Measurements from ENCODE around the gene CADM1.

Gene CADM1

GRCh38 chr11:115168686-115169085, 335.5 kb downstream of the CADM1 start:
- DNase-seq, result no peak

GRCh38 chr11:115168229-115168671, 336.0 kb downstream of the CADM1 start:
- no peak for DNase-seq

- no peak for DNase-seq
Measured at GRCh38 chr11:115167456-115167855, 336.8 kb downstream of the CADM1 start.

- no peak for DNase-seq
Measured at GRCh38 chr11:115166820-115167219, 337.4 kb downstream of the CADM1 start.

GRCh38 chr11:115164774-115165173, 339.4 kb downstream of the CADM1 start:
- no peak for DNase-seq

- DNase-seq, result no peak
Measured at GRCh38 chr11:115162919-115163318, 341.3 kb downstream of the CADM1 start.

GRCh38 chr11:115161876-115162275, 342.3 kb downstream of the CADM1 start:
- DNase-seq, result no peak

- no peak for DNase-seq
Measured at GRCh38 chr11:115159207-115159606, 345.0 kb downstream of the CADM1 start.

GRCh38 chr11:115158053-115158452, 346.2 kb downstream of the CADM1 start:
- DNase-seq, result no peak

GRCh38 chr11:115157247-115157646, 347.0 kb downstream of the CADM1 start:
- no peak for DNase-seq

GRCh38 chr11:115155978-115156377, 348.2 kb downstream of the CADM1 start:
- no peak for DNase-seq

GRCh38 chr11:115155320-115155719, 348.9 kb downstream of the CADM1 start:
- DNase-seq, result no peak

GRCh38 chr11:115154355-115154736, 349.9 kb downstream of the CADM1 start:
- DNase-seq, result no peak

GRCh38 chr11:115153731-115154354, 350.4 kb downstream of the CADM1 start:
- DNase-seq, result no peak

- no peak for DNase-seq
Measured at GRCh38 chr11:115153135-115153534, 351.1 kb downstream of the CADM1 start.

- DNase-seq, result no peak
Measured at GRCh38 chr11:115151010-115151409, 353.2 kb downstream of the CADM1 start.

- no peak for DNase-seq
Measured at GRCh38 chr11:115148691-115149090, 355.5 kb downstream of the CADM1 start.

GRCh38 chr11:115148101-115148500, 356.1 kb downstream of the CADM1 start:
- DNase-seq, result no peak

- no peak for DNase-seq
Measured at GRCh38 chr11:115147243-115147807, 356.9 kb downstream of the CADM1 start.

GRCh38 chr11:115146425-115146824, 357.8 kb downstream of the CADM1 start:
- no peak for DNase-seq

GRCh38 chr11:115145324-115145723, 358.9 kb downstream of the CADM1 start:
- DNase-seq, result no peak

- DNase-seq, result no peak
Measured at GRCh38 chr11:115144914-115145313, 359.3 kb downstream of the CADM1 start.

GRCh38 chr11:115144014-115144413, 360.2 kb downstream of the CADM1 start:
- DNase-seq, result no peak

GRCh38 chr11:115141231-115142114, 362.7 kb downstream of the CADM1 start:
- DNase-seq, result no peak

Measured in islet precursor cell (in vitro differentiated cells).